Measurements from ENCODE around the gene SCUBE3. TPM values are rescaled to one million over a fixed set of nuclear protein-coding genes. Genes with fewer than 3 reads are reported as not detected.

The SCUBE3 gene
- total RNA-seq, 4 donors from 2014 or later, result 0.03 to 0.19 TPM; not detected in 2

DNA sequence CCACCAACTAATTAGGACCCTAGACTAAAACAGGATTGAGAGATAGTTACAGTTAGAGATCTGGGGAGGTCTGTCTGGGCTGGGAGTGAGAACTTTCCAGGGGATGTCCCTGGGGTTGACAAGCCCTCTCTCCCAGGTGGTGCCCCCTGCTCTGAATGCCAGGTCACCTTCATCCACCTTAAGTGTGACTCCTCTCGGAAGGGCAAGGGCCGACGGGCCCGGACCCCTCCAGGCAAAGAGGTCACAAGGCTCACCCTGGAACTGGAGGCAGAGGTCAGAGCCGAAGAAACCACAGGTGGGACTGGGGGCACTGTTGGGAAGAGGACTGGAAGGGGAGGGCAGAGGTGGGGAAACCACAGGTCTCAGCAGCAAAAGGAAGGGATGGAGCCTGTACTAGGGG, 28.7 kb downstream of the SCUBE3 start:
- intact Hi-C loops (cut with DNase I), result no loop called here
- WGBS, 2 donors, result 67 to 100% methylated on average over 1 of the region's 5 CpGs

DNA sequence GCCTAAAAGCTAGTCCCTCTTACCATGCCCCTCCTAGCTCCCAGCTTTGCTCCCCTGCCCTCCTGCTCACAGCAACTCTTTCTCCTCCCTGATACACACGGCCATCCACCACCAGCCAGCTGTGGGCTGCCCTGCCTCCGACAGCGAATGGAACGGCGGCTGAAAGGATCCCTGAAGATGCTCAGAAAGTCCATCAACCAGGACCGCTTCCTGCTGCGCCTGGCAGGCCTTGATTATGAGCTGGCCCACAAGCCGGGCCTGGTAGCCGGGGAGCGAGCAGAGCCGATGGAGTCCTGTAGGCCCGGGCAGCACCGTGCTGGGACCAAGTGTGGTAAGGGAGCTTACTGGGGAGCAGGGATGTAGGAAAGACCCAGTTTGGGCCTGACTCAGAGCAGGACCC, 29.1 kb downstream of the SCUBE3 start:
- Histone ChIP-seq H3K36me3 (peaks cover 0 to 13% (median 0%) of the 10 kb centered on the region in 3 donors), H3K27ac (no peak overlapping the region), H3K4me3 (no peak overlapping the region), H3K9me3 (no peaks in the 10 kb centered on the region), H3K27me3 (no peaks in the 10 kb centered on the region), H3K4me1 (peaks cover 0 to 19% (median 4%) of the 10 kb centered on the region in 3 donors)
- WGBS, 2 donors, result 78% methylated on average over 4 of the region's 13 CpGs; no CpG with 5 or more reads in 1 of the 2 donors
- TF ChIP-seq POLR2A (IDR thresholded peaks at IDR 0.05), result no peak
- TF ChIP-seq, protein P1, sequence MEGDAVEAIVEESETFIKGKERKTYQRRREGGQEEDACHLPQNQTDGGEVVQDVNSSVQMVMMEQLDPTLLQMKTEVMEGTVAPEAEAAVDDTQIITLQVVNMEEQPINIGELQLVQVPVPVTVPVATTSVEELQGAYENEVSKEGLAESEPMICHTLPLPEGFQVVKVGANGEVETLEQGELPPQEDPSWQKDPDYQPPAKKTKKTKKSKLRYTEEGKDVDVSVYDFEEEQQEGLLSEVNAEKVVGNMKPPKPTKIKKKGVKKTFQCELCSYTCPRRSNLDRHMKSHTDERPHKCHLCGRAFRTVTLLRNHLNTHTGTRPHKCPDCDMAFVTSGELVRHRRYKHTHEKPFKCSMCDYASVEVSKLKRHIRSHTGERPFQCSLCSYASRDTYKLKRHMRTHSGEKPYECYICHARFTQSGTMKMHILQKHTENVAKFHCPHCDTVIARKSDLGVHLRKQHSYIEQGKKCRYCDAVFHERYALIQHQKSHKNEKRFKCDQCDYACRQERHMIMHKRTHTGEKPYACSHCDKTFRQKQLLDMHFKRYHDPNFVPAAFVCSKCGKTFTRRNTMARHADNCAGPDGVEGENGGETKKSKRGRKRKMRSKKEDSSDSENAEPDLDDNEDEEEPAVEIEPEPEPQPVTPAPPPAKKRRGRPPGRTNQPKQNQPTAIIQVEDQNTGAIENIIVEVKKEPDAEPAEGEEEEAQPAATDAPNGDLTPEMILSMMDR (IDR thresholded peaks at IDR 0.05), result no peak
- intact Hi-C loops (cut with DNase I), result no loop called here
- no peak for DNase-seq

More for the DNA sequence above, 28.7 kb downstream of the SCUBE3 start:
- no peak overlapping the region for H3K4me3 ChIP-seq
- no peaks in the 10 kb centered on the region for H3K27me3 ChIP-seq
- H3K36me3 ChIP-seq, result peaks cover 0 to 13% (median 0%) of the 10 kb centered on the region in 3 donors
- TF ChIP-seq POLR2A (IDR thresholded peaks at IDR 0.05), result no peak
- TF ChIP-seq, protein P1 (IDR thresholded peaks at IDR 0.05), result no peak
- H3K4me1 ChIP-seq, result peaks cover 0 to 19% (median 4%) of the 10 kb centered on the region in 3 donors
- no peaks in the 10 kb centered on the region for H3K9me3 ChIP-seq
- DNase-seq, result no peak
- no peak overlapping the region for H3K27ac ChIP-seq

DNA sequence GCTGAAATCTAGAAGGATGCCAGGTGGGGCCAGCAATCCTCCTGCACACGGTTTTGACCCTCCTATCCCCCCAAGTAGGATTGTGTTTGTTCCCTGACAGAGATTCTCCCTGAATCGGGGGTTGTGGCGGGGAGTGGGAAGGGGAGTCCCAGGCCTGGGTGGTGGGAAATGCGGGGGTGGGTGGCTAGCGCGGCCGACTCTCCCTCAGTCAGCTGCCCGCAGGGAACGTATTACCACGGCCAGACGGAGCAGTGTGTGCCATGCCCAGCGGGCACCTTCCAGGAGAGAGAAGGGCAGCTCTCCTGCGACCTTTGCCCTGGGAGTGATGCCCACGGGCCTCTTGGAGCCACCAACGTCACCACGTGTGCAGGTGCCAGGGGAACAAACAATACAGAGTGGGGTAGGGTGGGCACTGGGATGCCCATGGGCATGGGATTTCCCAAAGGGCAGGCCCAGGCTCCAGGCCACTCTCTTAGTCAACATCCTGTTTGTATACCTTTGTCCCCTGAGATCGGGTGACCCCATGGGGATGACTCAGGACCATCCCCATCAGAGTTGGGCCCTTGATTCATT, 29.7 kb downstream of the SCUBE3 start:
- no peak for TF ChIP-seq POLR2A (IDR thresholded peaks at IDR 0.05)
- TF ChIP-seq, protein P1 (IDR thresholded peaks at IDR 0.05), result no peak
- no peaks in the 10 kb centered on the region for H3K9me3 ChIP-seq
- H3K27ac ChIP-seq, result no peak overlapping the region
- WGBS, 2 donors, result 0 to 70% methylated on average over 1 to 2 of the region's 17 CpGs
- intact Hi-C loops (cut with DNase I), result no loop called here
- DNase-seq, result no peak
- peaks cover 0 to 19% (median 4%) of the 10 kb centered on the region in 3 donors for H3K4me1 ChIP-seq
- H3K27me3 ChIP-seq, result no peaks in the 10 kb centered on the region
- no peak overlapping the region for H3K4me3 ChIP-seq
- H3K36me3 ChIP-seq, result peaks cover 0 to 13% (median 0%) of the 10 kb centered on the region in 3 donors

DNA sequence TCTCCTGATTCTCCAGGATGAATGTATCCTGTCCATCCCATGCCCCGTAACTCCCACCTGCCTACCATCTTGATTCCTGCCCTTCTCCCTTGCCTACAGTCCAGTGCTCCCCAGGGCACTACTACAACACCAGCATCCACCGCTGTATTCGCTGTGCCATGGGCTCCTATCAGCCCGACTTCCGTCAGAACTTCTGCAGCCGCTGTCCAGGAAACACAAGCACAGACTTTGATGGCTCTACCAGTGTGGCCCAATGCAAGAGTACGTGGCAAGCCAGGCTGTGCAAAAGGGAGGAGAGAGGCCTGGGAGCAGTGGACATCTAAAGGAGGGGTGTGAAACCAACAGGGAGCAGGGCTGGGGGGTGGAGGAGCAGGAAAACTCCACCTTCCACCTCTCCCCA, 30.8 kb downstream of the SCUBE3 start:
- TF ChIP-seq, protein P1 (IDR thresholded peaks at IDR 0.05), result no peak
- no peak for TF ChIP-seq POLR2A (IDR thresholded peaks at IDR 0.05)
- intact Hi-C loops (cut with DNase I), result no loop called here
- DNase-seq, result no peak
- Histone ChIP-seq H3K36me3 (peaks cover 0 to 13% (median 0%) of the 10 kb centered on the region in 3 donors), H3K4me1 (peaks cover 0 to 8% (median 4%) of the 10 kb centered on the region in 3 donors), H3K9me3 (no peaks in the 10 kb centered on the region), H3K4me3 (no peak overlapping the region), H3K27me3 (no peaks in the 10 kb centered on the region), H3K27ac (no peak overlapping the region)
- WGBS, 2 donors, result 95 to 98% methylated on average over 7 of the region's 7 CpGs

DNA sequence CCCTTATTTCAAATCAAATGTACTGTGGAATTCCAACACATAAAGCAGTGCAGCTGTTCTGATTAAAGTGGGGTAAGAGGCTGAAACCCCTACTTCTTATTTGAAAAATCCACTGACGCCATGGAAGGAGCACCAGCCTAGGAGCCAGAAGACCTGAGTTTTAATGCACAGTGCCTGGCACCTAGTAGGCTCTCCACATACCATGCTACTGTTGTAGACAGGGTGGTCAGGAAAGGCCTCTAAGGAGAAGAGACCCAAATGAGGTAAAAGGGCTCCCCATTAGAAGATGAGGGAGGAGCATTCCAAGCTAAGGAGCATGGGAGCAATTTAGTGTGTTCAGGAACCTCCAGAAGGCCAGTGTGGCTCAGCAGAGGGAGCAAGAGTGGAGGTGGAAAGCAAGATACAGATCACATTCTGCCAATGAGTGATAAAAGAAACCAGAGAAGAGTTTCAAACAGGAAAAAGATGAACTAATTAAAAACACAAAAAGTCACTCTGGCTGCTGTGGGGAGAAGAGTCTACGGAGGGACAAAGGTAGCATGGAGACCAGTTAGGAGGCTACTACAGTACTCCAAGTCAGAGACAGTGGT, 34.0 kb downstream of the SCUBE3 start:
- 85 to 100% methylated on average over 2 of the region's 2 CpGs for WGBS, 2 donors
- DNase-seq, result no peak
- Histone ChIP-seq H3K27ac (no peak overlapping the region), H3K4me1 (peaks cover 0 to 4% (median 0%) of the 10 kb centered on the region in 3 donors), H3K4me3 (no peak overlapping the region), H3K9me3 (no peaks in the 10 kb centered on the region), H3K27me3 (no peaks in the 10 kb centered on the region), H3K36me3 (peaks cover 0 to 13% (median 0%) of the 10 kb centered on the region in 3 donors)
- intact Hi-C loops (cut with DNase I), result no loop called here
- TF ChIP-seq, protein P1 (IDR thresholded peaks at IDR 0.05), result no peak
- no peak for TF ChIP-seq POLR2A (IDR thresholded peaks at IDR 0.05)
